Gastroesophageal sphincter (tissue), 4 donors: ENCODE results near the gene TMEM43. TPM values are rescaled to one million over a fixed set of nuclear protein-coding genes. Genes with fewer than 3 reads are reported as not detected.
"Not testable (repeated sequence)": the region's sequence is repeated elsewhere in the genome, so short reads cannot be mapped to it uniquely, and the experiment has no call there.

ENCODE experiments used
- ATAC-seq: fragments of 150-250 bp; one replicate; pipeline ENCODE4 v1.9.1; 2016; ENCODE audit warnings: mild to moderate bottlenecking, moderate library complexity
- H3K27ac ChIP-seq, 4 donors: fragments of 200-600 bp; sonication (generic) in 3 of 4; 1 replicate in 3 of 4; 2 replicates in 1 of 4; pipeline ENCODE4 v1.5.1; 2016 to 2019
- H3K27me3 ChIP-seq: fragments of 200-600 bp; sonication (generic); one replicate; pipeline ENCODE4 v1.5.1; 2019
- H3K36me3 ChIP-seq, 2 donors: fragments of 200-600 bp; sonication (generic); one replicate each; pipeline ENCODE4 v1.5.1; 2019; ENCODE audit warnings: control low read depth in 1 of 2
- H3K4me1 ChIP-seq, 3 donors: fragments of 200-600 bp; sonication (generic); 1 replicate in 2 of 3; 2 replicates in 1 of 3; pipeline ENCODE4 v1.5.1; 2016 to 2019; ENCODE audit warnings: control low read depth in 2 of 3
- H3K4me3 ChIP-seq, 2 donors: fragments of 200-600 bp; sonication (generic); one replicate each; pipeline ENCODE4 v1.5.1; 2019; ENCODE audit warnings: mild to moderate bottlenecking in 1 of 2, moderate library complexity in 1 of 2
- H3K9me3 ChIP-seq, 3 donors: fragments of 200-600 bp; sonication (generic); one replicate each; pipeline ENCODE4 v1.5.1; 2017 to 2019; ENCODE audit warnings: control low read depth in 2 of 3
- CTCF ChIP-seq, 4 experiments: fragments of 200-600 bp in 2 of 4; fragments of 450-650 bp in 2 of 4; sonication (generic) in 1 of 4; IDR thresholded peaks; one replicate each; pipeline ENCODE4 v1.5.1; 2017 to 2019; ENCODE audit warnings: antibody characterized with exemption in 4 of 4, mild to moderate bottlenecking in 2 of 4, moderate library complexity in 2 of 4
- EP300 ChIP-seq: sonication (generic); formaldehyde crosslinking; IDR thresholded peaks from one replicate; pipeline ENCODE4 v1.6.1; 2017; ENCODE audit warnings: antibody characterized with exemption, mild to moderate bottlenecking
- POLR2A ChIP-seq, 2 donors: fragments of 450-650 bp; IDR thresholded peaks; one replicate each; pipeline ENCODE4 v1.6.1; 2017; ENCODE audit warnings: antibody characterized with exemption in 2 of 2, mild to moderate bottlenecking in 2 of 2, moderate library complexity in 1 of 2
- POLR2AphosphoS5 ChIP-seq: sonication (generic); formaldehyde crosslinking; IDR thresholded peaks from one replicate; pipeline ENCODE4 v1.6.1; 2017; ENCODE audit warnings: antibody characterized with exemption
- WGBS, 2 donors: methylation state at CpG; one replicate each; pipeline ENCODE4 v1.1.5; 2018; ENCODE audit warnings: low coverage in 1 of 2; 5-methylcytosine and 5-hydroxymethylcytosine counted together
- total RNA-seq, 4 donors: library from RNA; depleted of rRNA; stranded (reverse); fragments of >200 nt; gene quantifications; one replicate each; pipeline ENCODE4 v1.1.0, GENCODE V29; 2016

TMEM43 gene
- total RNA-seq, 4 donors from 2014 or later: 115 to 227 (median 183) TPM

- WGBS, 2 donors: 59 to 61% methylated on average over 2 of the region's 2 CpGs
Observed at GRCh38 chr3:14092464-14092863, 32.4 kb upstream of the TMEM43 start.

GRCh38 chr3:14093831-14094230, 31.0 kb upstream of the TMEM43 start:
- no peak for ATAC-seq
- H3K36me3 ChIP-seq: no peaks in the 10 kb centered on the region
- TF ChIP-seq POLR2AphosphoS5 (no peak), EP300 (no peak), POLR2A (IDR thresholded peaks at IDR 0.05) (no peak), CTCF (IDR thresholded peaks at IDR 0.05) (no peak)
- H3K4me3 ChIP-seq: no peak overlapping the region
- no peaks in the 10 kb centered on the region for H3K4me1 ChIP-seq
- peaks cover 0 to 14% (median 0%) of the 10 kb centered on the region in 3 donors for H3K9me3 ChIP-seq
- peaks cover 6% of the 10 kb centered on the region for H3K27me3 ChIP-seq
- H3K27ac ChIP-seq: no peak overlapping the region

More at GRCh38 chr3:14092464-14092863, 32.4 kb upstream of the TMEM43 start:
- Histone ChIP-seq H3K4me3 (no peak overlapping the region), H3K27ac (no peak overlapping the region), H3K27me3 (peaks cover 2% of the 10 kb centered on the region), H3K4me1 (no peaks in the 10 kb centered on the region), H3K36me3 (no peaks in the 10 kb centered on the region), H3K9me3 (peaks cover 0 to 22% (median 0%) of the 10 kb centered on the region in 3 donors)
- no peak for ATAC-seq
- no peak for TF ChIP-seq POLR2A (IDR thresholded peaks at IDR 0.05)
- no peak for TF ChIP-seq CTCF (IDR thresholded peaks at IDR 0.05)

GRCh38 chr3:14096742-14097141, 28.1 kb upstream of the TMEM43 start:
- TF ChIP-seq POLR2AphosphoS5: no peak
- no peak for TF ChIP-seq POLR2A (IDR thresholded peaks at IDR 0.05)
- no peak for TF ChIP-seq EP300
- no peak for TF ChIP-seq CTCF (IDR thresholded peaks at IDR 0.05)
- Histone ChIP-seq H3K4me1 (no peaks in the 10 kb centered on the region), H3K27me3 (peaks cover 6% of the 10 kb centered on the region), H3K9me3 (peaks cover 0 to 8% (median 0%) of the 10 kb centered on the region in 3 donors), H3K27ac (no peak overlapping the region), H3K4me3 (no peak overlapping the region), H3K36me3 (no peaks in the 10 kb centered on the region)
- ATAC-seq: no peak
- 72 to 100% methylated on average over 1 to 3 of the region's 3 CpGs for WGBS, 2 donors

- 82 to 94% methylated on average over 5 of the region's 5 CpGs for WGBS, 2 donors
- TF ChIP-seq POLR2AphosphoS5 (no peak), POLR2A (IDR thresholded peaks at IDR 0.05) (no peak), CTCF (IDR thresholded peaks at IDR 0.05) (no peak), EP300 (no peak)
Observed at GRCh38 chr3:14097616-14098391, 27.0 kb upstream of the TMEM43 start.

GRCh38 chr3:14109821-14110220, 15.0 kb upstream of the TMEM43 start:
- peaks cover 0 to 42% of the 10 kb centered on the region in 2 donors for H3K36me3 ChIP-seq
- H3K4me3 ChIP-seq, ATAC-seq, H3K9me3 ChIP-seq, H3K27ac ChIP-seq, H3K27me3 ChIP-seq, H3K4me1 ChIP-seq: not testable (repeated sequence)
- 92% methylated on average over 2 of the region's 5 CpGs; no CpG with 5 or more reads in 1 of the 2 donors for WGBS, 2 donors

More at GRCh38 chr3:14097616-14098391, 27.0 kb upstream of the TMEM43 start:
- peaks cover 0 to 8% (median 0%) of the 10 kb centered on the region in 3 donors for H3K9me3 ChIP-seq
- no peaks in the 10 kb centered on the region for H3K36me3 ChIP-seq
- no peaks in the 10 kb centered on the region for H3K4me1 ChIP-seq
- H3K4me3 ChIP-seq: no peak overlapping the region
- H3K27ac ChIP-seq: no peak overlapping the region
- no peak for ATAC-seq
- H3K27me3 ChIP-seq: peaks cover 6% of the 10 kb centered on the region
